GM15510 (cell line): ENCODE results near the gene CHAC2.

Experiments used
- POLR2A ChIP-seq: IDR thresholded peaks from 3 replicates; pipeline ENCODE4 v1.6.1; 2011; ENCODE audit warnings: borderline replicate concordance; ENCODE audit not compliant: insufficient read length; ENCODE audit errors: extremely low read depth

CHAC2 gene

DNA sequence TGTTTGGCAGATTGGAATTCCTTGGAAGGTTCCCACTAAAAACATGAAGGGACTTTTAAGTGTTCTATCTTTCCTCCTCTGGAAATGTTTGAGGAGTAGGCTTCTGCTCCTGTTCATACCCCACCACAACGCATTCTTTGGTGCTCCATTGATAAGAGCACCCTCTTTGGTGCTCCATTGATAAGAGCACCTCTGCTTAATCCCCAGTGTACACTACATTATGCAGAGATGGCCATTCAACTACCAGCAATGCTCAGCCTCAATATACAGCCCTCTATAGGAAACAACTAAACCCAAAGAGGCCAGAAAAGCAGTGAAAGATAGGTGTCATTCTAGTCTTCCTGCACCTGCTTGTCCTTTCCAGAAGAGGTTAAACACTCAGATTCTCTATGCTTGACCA is 1.8 kb upstream of the CHAC2 start:
- TF ChIP-seq POLR2A, result no peak

DNA sequence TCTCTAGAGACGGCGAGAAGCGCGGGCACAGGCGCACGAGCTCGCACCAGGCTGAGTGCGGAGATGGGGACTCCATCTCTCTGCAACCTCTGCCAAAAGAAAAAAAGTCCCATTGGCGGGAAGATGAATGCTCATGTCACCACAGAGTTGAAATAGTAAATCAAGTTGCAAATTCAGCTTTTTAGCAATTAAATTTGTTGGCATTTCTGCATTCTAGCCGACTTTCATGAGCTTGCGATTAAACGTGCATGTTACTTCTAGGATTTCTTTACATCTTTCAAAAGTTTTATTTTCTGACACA is 588 bp downstream of the CHAC2 start:
- TF ChIP-seq POLR2A, result no peak

DNA sequence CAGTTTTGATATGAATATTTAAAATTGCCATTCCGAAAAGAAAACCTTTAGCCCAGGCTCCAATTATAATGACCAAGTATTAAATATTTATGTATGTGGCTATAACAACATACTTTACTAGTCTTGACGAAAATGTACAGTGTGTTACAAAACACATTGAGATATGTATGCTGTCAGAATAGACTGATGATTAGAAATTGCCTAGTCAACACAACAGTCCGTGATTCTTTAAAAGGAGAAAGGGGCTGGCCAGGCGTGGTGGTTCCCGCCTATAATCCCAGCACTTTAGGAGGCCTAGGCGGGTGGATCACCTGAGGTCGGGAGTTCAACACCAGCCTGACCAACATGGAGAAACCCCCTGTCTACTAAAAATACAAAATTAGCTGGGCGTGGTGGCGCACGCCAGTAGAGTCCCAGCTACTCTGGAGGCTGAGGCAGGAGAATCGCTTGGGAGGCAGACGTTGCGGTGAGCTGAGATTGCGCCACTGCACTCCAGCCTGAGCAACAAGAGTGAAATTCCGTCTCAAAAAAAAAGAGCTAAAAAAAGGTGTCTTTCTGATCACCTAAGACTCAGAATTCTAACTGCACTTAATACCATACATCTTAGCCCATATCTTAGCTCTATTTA is 1.8 kb downstream of the CHAC2 start:
- no peak for TF ChIP-seq POLR2A

DNA sequence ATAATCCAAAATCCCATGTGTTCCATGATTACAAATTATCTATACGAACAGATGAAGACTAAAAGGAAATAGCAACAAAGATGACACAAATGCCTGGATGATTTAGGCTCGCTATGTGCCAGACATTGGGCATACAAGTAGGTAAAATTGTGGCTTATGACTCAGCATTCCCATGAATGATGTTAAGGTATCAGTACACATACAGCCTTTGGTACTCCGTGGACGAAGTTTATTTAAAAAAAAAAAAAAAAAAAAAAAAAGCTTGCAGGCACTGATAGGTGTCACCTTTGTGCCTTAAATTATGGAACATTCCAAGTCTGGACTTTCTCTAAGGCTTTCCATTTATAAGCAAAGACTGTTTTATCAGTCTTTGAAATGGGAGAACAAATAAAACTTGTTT is 2.7 kb downstream of the CHAC2 start:
- no peak for TF ChIP-seq POLR2A

DNA sequence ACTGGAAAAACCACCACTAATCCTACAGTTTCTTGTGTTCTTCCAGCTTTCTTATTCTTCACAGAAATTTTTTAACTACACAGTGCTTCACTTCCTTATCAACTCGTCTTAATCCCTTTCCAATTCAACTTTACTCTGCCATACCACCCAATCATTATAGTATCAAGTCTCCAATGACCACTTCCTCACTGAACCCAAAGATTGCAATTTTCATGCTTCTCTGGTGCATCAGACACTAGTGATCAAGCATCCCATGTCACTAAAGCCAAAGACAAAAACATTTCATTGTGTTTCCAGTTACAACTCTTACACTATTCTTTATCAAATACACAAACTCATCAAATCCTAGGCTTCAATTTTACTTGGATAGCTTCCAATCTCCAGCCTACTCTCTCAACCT is 9.5 kb downstream of the CHAC2 start:
- TF ChIP-seq POLR2A, result no peak

DNA sequence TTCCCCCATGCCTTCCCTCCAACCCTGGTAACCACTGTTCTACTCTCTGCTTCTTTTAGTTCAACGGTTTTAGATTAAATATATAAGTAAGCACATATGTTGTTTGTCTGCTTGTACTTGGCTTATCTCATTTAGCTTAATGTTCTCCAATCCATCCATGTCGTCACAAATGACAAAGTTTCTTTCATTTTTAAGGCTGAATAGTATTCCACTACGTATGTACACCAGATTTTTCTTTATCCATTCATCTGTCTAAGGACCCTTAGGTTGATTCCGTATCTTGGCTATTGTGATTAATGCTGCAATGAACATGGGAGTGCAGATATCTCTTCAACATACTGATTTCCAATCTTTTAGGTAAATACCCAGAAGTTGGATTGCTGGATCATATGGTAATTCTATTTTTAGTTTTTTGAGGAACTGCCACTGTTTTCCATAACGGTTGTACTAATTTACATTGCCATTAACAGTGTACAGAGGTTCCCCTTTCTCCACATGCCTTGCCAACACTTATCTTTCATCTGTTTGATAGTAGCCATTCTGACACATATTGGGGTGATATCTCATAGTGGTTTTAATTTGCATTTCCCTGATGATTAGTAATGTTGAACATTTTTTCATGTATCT is 11.0 kb downstream of the CHAC2 start:
- TF ChIP-seq POLR2A, result no peak

DNA sequence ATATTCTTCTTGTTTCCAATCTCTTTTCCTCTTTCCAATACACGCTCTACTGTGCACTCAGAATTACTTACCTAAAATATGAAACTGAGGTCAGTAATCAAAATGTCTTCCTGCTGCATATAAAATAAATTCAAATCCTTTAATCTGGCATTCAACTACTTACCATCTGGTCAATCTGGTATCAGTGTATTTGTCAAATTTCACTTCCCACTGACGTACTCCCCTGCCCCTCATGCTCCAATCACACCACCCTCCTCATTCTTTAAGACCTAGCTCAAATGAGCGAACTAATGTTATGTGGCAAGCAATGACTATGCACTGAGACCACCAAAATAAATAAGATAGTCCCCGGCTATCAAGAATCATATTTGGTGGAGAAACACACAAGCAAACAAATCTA is 12.5 kb downstream of the CHAC2 start:
- no peak for TF ChIP-seq POLR2A

- no peak for TF ChIP-seq POLR2A
Observed at GRCh38 chr2:53782676-53783075, 15.1 kb downstream of the CHAC2 start.

- TF ChIP-seq POLR2A, result no peak
Observed at GRCh38 chr2:53784436-53784835, 16.8 kb downstream of the CHAC2 start.

DNA sequence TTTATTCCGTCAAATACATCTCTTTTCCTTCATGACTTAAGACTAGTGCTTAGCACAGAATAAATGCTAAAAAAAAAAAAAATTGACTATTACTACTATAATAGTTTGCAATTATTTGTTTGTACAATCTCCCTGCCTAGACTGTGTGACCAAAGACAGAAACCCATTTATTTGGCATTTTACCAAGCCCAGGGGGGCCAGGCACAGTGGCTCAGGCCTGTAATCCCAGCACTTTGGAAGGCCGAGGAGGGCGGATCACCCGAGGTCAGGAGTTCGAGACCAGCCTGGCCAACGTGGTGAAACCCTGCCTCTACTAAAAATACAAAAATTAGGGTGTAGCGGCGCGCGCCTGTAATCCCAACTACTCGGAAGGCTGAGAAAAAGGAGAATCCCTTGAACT is 17.8 kb downstream of the CHAC2 start:
- TF ChIP-seq POLR2A, result no peak

- no peak for TF ChIP-seq POLR2A
Observed at GRCh38 chr2:53786352-53786704, 18.7 kb downstream of the CHAC2 start.

DNA sequence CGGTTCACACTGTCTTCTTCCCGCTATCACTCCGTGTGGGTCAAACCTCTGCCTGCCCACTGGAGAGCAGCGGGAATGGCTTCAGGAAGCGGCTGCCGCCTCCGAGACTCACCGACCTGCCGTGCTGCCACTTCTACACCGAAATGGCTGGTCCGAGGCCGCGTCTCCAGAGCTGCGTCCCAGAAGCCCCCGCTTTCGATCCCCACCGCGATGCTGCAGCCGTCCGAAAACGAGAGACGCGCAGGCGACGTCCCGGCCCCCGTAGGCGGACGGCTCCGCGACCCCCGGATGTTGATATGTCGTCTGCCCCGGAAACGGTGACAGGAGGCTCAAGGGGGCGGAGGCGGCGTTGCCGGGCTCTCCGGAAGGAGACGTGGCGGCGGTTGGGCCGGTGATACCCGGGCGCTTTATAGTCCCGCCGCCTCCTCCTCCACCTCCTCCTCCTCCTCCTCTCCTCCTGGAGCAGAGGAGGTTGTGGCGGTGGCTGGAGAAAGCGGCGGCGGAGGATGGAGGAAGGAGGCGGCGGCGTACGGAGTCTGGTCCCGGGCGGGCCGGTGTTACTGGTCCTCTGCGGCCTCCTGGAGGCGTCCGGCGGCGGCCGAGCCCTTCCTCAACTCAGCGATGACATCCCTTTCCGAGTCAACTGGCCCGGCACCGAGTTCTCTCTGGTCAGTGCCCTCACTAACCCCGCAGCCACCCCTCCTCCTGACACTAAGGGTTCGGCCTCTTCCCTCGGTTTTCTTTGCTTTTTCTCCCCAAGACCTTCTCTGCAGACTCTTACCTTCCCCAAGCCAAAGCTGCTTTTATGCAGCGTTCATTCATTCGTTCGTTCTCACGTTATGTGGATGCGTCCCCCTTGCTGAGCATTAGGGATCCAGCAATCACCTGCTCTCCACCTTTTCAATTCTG is 19.4 kb downstream of the CHAC2 start, which contains the start of the genes ASB3 and ERLEC1:
TSS of gene ASB3 (minus strand) at position 249 of the 909 bp plus-strand sequence. CDS start 21,381 bp downstream, outside the sequence.
TSS of gene ERLEC1 (plus strand) at position 340 of the 909 bp plus-strand sequence. CDS start at position 507, 167 bp downstream.
- TF ChIP-seq POLR2A, result peak; percentile 74

GRCh38 chr2:53787614-53788289 is 20.1 kb downstream of the CHAC2 start:
- TF ChIP-seq POLR2A, result no peak

- no peak for TF ChIP-seq POLR2A
Observed at GRCh38 chr2:53793261-53793660, 25.7 kb downstream of the CHAC2 start.

DNA sequence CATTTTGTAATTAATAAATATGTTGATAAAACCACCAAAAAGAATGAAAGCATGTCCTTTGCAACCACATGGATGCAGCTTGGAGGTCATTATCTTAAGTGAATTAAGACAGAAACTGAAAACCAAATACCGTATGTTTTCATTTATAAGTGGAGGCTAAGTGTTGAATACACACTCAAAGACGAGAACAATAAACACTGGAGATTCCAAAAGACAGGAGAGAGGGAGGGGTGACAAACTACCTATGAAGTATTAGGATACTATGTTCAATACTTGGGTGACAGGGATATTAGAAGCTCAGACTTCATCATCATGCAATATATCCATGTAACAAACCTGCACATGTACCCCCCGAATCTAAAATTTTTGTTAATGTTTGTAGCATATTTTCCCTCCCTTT is 26.2 kb downstream of the CHAC2 start:
- no peak for TF ChIP-seq POLR2A
